HCT116 (cell line): ENCODE data around the gene SFXN3. TPM values are rescaled to one million over a fixed set of nuclear protein-coding genes. Genes with fewer than 3 reads are reported as not detected.
A peak's percentile ranks its signal among the peaks of the same experiment; 100 is the strongest.

Source experiments
- ATAC-seq: fragments of 200-7000 bp; cut with Tn5 transposase; 2 replicates; pipeline ENCODE4 v1.9.1; 2020; ENCODE audit warnings: mild to moderate bottlenecking, moderate library complexity
- BruUV-seq: library from RNA; stranded (reverse); fragments of 400-500 nt; replicated peaks from 2 replicates; lab custom pipeline; 2021; lab: Mats Ljungman, UMichigan
- CTCF ChIA-PET: fragments of 300-600 bp; sonication (Branson Sonifier 250); formaldehyde crosslinking; loops from one replicate; lab custom pipeline; 2021; ENCODE audit warnings: antibody characterized with exemption; lab: Charles Lee
- POLR2A ChIA-PET: fragments of 300-600, 350-600 bp; sonication (Branson Sonifier 250); formaldehyde crosslinking; loops from one replicate; lab custom pipeline; 2021; ENCODE audit warnings: antibody characterized with exemption; lab: Charles Lee
- RAD21 ChIA-PET, 2 experiments: fragments of 300-600 bp; sonication (Branson Sonifier 250); formaldehyde crosslinking; loops; one replicate each; lab custom pipeline; 2023; ENCODE audit warnings: low total read pairs in 2 of 2; ENCODE audit not compliant: uncharacterized antibody in 2 of 2, unreplicated experiment in 2 of 2, low non-redundant PET in 1 of 2; lab: Charles Lee
- DNase-seq: peaks from one replicate; pipeline ENCODE4 v3.0.0-alpha.2; 2010; ENCODE audit warnings: low read depth, low spot score
- H2AFZ ChIP-seq: fragments of 200-600 bp; shearing (Covaris generic), sonication (generic); 2 replicates; pipeline ENCODE4 v1.6.1; 2017; ENCODE audit warnings: low read depth, mixed run types, mixed read lengths, antibody characterized with exemption, low read length; ENCODE audit not compliant: poor library complexity, severe bottlenecking
- H3K27ac ChIP-seq: 2 replicates; pipeline ENCODE4 v1.5.1; 2012; ENCODE audit warnings: low read depth, low read length
- H3K27me3 ChIP-seq: fragments of 200-600 bp; sonication (generic); 2 replicates; pipeline ENCODE4 v1.6.1; 2016; ENCODE audit warnings: mixed run types, low read length, mixed read lengths; ENCODE audit not compliant: insufficient read depth
- H3K36me3 ChIP-seq, 2 experiments: fragments of 200-500 bp in 1 of 2; fragments of 200-600 bp in 1 of 2; sonication (Bioruptor generic) in 1 of 2; sonication (generic) in 1 of 2; 2 replicates each; pipeline versions ENCODE4 v1.5.1 to v1.6.1; 2014 to 2016; ENCODE audit warnings: low read length in 2 of 2, inconsistent platforms in 1 of 2, mixed read lengths in 1 of 2, mixed run types in 1 of 2; ENCODE audit not compliant: insufficient read depth in 2 of 2, control insufficient read depth in 1 of 2
- H3K4me1 ChIP-seq, 2 experiments: fragments of 200-600 bp in 1 of 2; sonication (generic) in 1 of 2; 2 replicates each; pipeline versions ENCODE4 v1.5.1 to v1.6.1; 2012 to 2017; ENCODE audit warnings: low read length in 2 of 2, inconsistent platforms in 1 of 2, mild to moderate bottlenecking in 1 of 2, mixed read lengths in 1 of 2, mixed run types in 1 of 2, moderate library complexity in 1 of 2; ENCODE audit not compliant: insufficient read depth in 2 of 2, control insufficient read depth in 1 of 2
- H3K4me2 ChIP-seq: fragments of 200-600 bp; sonication (generic); 2 replicates; pipeline ENCODE4 v1.6.1; 2017; ENCODE audit warnings: mixed run types, low read length, mixed read lengths
- H3K4me3 ChIP-seq, 2 experiments: fragments of 200-600 bp in 1 of 2; sonication (generic) in 1 of 2; replicated peaks in 1 of 2; 2 replicates each; pipeline ENCODE4 v1.5.1; 2011 to 2016; ENCODE audit warnings: low read length in 2 of 2, control low read depth in 1 of 2, low read depth in 1 of 2, mild to moderate bottlenecking in 1 of 2, mixed read lengths in 1 of 2, mixed run types in 1 of 2
- H3K79me2 ChIP-seq: fragments of 200-600 bp; sonication (generic); 2 replicates; pipeline ENCODE4 v1.6.1; 2017; ENCODE audit warnings: mild to moderate bottlenecking, mixed run types, low read length, moderate library complexity, mixed read lengths; ENCODE audit not compliant: insufficient read depth
- H3K9ac ChIP-seq: fragments of 200-600 bp; sonication (generic); 2 replicates; pipeline ENCODE4 v1.6.1; 2016; ENCODE audit warnings: low read length, mixed read lengths
- H3K9me2 ChIP-seq: fragments of 200-600 bp; sonication (generic), shearing (Covaris generic); 2 replicates; pipeline ENCODE4 v1.6.1; 2017; ENCODE audit warnings: mixed run types, mild to moderate bottlenecking, moderate library complexity; ENCODE audit not compliant: insufficient read depth
- H3K9me3 ChIP-seq, 2 experiments: fragments of 200-500 bp in 1 of 2; fragments of 200-600 bp in 1 of 2; sonication (Bioruptor generic) in 1 of 2; sonication (generic) in 1 of 2; 2 replicates each; pipeline ENCODE4 v1.6.1; 2014 to 2017; ENCODE audit warnings: low read length in 2 of 2, mixed read lengths in 2 of 2, inconsistent platforms in 1 of 2, low read depth in 1 of 2, mild to moderate bottlenecking in 1 of 2, mixed run types in 1 of 2, moderate library complexity in 1 of 2; ENCODE audit not compliant: control insufficient read depth in 1 of 2, insufficient read depth in 1 of 2
- H4K20me1 ChIP-seq: fragments of 200-600 bp; sonication (generic), shearing (Covaris generic); 2 replicates; pipeline ENCODE4 v1.6.1; 2017; ENCODE audit warnings: mixed run types, mild to moderate bottlenecking, moderate library complexity; ENCODE audit not compliant: insufficient read depth
- EGR1 ChIP-seq: IDR thresholded peaks from 2 replicates; pipeline ENCODE4 v1.6.1; 2012; ENCODE audit warnings: low read depth
- FOSL1 ChIP-seq: IDR thresholded peaks from 2 replicates; pipeline ENCODE4 v1.6.1; 2012; ENCODE audit warnings: low read depth
- POLR2A ChIP-seq: IDR thresholded peaks from 2 replicates; pipeline ENCODE4 v1.7.0; 2011; ENCODE audit warnings: borderline replicate concordance; ENCODE audit not compliant: insufficient read depth, insufficient read length; ENCODE audit errors: extremely low read depth
- POLR2AphosphoS5 ChIP-seq: IDR thresholded peaks from 2 replicates; pipeline ENCODE4 v1.6.1; 2011; ENCODE audit warnings: mild to moderate bottlenecking, low read depth, low read length, moderate library complexity
- YY1 ChIP-seq: IDR thresholded peaks from 2 replicates; pipeline ENCODE4 v1.6.1; 2011; ENCODE audit warnings: low read length, low read depth, moderate library complexity, mild to moderate bottlenecking; ENCODE audit not compliant: insufficient replicate concordance; ENCODE audit errors: extremely low read depth
- ZFX ChIP-seq: fragments of 450-650 bp; IDR thresholded peaks from 2 replicates; pipeline ENCODE4 v1.6.1; 2017
- intact Hi-C: fragments of 100-400 bp; cut with micrococcal nuclease; formaldehyde crosslinking; loops from 2 replicates; pipeline ENCODE4 v1.10.0; 2022
- total RNA-seq: library from RNA; stranded (reverse); gene quantifications from one replicate; pipeline ENCODE4 v1.2.1, GENCODE V29; 2021; ENCODE audit not compliant: unreplicated experiment
- TF ChIP-seq, protein P1 (sequence below): IDR thresholded peaks from 2 replicates; pipeline ENCODE4 v1.6.1; 2011; ENCODE audit warnings: mild to moderate bottlenecking, low read length, moderate library complexity; ENCODE audit not compliant: insufficient replicate concordance; ENCODE audit errors: extremely low read depth
- TF ChIP-seq, protein P2 (sequence below): IDR thresholded peaks from 2 replicates; pipeline ENCODE4 v1.6.1; 2012; ENCODE audit warnings: low read depth

Gene SFXN3
- total RNA-seq, 1 experiment from 2014 or later = 52.5 TPM

DNA sequence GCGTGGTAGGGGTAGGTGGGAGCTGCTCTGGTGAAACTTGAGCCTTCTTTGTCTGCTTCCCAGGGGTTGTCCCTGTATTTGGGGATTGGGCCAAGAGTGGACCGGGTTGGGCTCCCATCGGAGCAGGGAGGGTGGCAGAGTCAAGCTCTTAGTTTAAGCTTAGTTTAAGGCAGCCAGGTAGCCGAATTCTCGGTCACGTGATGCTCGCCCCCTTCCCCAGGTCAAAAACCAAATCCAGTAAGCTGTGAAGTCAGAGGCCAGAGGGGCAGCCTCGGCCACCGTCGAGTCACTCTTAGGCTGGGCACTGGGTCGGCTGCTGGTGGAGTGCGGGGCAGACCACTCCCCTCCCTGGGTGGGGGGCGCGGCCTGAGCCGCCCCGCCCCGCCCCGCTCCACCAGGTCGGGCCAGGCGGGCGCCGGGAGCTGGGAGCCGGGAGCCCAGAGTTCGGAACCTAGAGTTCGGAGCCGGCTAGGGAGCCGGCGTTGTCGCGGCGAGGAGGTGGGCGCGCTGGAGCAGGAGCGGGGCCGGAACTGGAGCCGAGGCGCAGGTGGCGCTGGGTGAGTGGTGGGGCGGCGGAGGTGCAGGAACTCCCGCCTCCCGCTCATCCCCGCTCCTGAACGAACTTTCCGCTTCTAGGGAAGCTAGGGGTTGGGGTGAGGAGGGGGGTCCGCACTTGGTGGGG lies 34.2 kb upstream of the SFXN3 start:
- peak; percentile 25 for TF ChIP-seq POLR2A
- TF ChIP-seq EGR1 = no peak
- peak; percentile 24; the same call in 1 of the 2 replicates for TF ChIP-seq POLR2AphosphoS5
- ChIA-PET RAD21 (interaction anchor here (1.3 to 2.4 kb wide), 3 partner anchors 15 to 17 kb away, joined by 4 to 10 read pairs (median 5); no protein-coding TSS in a partner anchor), POLR2A (interaction anchor here (0.6 to 1.4 kb wide), 8 partner anchors 8 to 34 kb away, joined by 3 to 6 read pairs (median 3); partner anchors contain the start of genes PDZD7 and SFXN3), CTCF (interaction anchor here (1.0 to 8.3 kb wide), 13 partner anchors 10 to 843 kb away, joined by 3 to 118 read pairs (median 6); partner anchors contain the start of genes MRPL43, PDZD7, SFXN3 and TWNK)
- intact Hi-C loops = no loop called here
- Histone ChIP-seq H3K36me3 (peaks cover 5 to 22% of the 10 kb centered on the region in 2 experiments; a peak in 3 of 4 replicates), H4K20me1 (no peaks in the 10 kb centered on the region), H3K79me2 (peaks cover 31% of the 10 kb centered on the region), H3K4me1 (peaks cover 21 to 62% of the 10 kb centered on the region in 2 experiments), H3K4me3 (peak overlapping the region; percentile 88 to 92), H3K9ac (peak overlapping the region; percentile 94), H3K9me2 (no peaks in the 10 kb centered on the region), H3K9me3 (no peaks in the 10 kb centered on the region), H3K4me2 (peak overlapping the region; percentile 98), H2AFZ (no peak overlapping the region), H3K27me3 (no peaks in the 10 kb centered on the region), H3K27ac (peak overlapping the region; percentile 87)
- DNase-seq = no peak
- ATAC-seq = peak; percentile 46
- BruUV-seq = no TSS peak

DNA sequence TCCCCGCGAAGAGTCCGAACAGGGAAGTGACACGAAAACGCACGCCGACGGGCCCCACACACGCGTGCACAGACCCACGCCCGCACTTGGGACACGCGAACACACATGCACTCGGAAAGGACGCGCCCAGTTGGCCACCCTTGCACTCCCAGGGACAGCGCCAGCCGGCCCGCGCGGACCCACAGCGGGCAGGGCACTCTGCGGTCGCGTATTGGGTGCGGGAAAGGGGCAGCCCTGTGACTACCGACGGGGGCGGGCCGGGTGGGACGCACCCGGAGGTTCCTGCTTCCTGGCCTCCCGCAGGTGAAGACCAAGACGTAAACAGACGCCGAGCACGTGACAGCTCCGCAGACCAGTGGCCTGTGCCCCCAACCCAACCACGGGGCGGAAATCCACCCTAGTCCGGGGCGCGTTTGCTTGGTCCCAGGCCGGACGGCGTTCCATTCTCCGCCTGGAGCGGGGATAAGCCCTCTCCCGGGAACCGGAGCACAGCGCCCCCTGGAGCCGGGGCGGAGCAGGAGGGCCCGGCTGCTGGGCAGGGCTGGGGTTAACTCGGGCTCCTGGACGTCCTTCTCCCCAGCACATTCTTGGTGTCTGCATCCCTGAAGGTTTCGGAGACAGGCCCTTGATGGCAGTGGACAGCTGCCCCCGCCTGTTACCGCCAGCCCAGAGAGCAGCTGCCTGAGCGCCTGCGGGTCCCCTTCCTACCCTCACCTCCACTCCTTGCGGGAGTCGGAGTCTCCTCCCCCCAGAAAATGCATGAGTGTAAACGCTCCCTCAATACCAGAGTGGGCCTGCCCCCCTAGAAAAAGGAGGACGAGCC lies 33.5 kb upstream of the SFXN3 start:
- no peaks in the 10 kb centered on the region for H3K9me3 ChIP-seq
- H3K27ac ChIP-seq = peak overlapping the region; percentile 87
- ChIA-PET RAD21 (interaction anchor here (0.6 to 2.4 kb wide), 6 partner anchors 12 to 60 kb away, joined by 3 to 10 read pairs (median 4); no protein-coding TSS in a partner anchor), CTCF (interaction anchor here (0.7 to 8.3 kb wide), 20 partner anchors 9 to 842 kb away, joined by 3 to 118 read pairs (median 4); partner anchors contain the start of genes MRPL43, PDZD7, SFXN3 and TWNK), POLR2A (interaction anchor here (0.6 to 1.4 kb wide), 10 partner anchors 9 to 651 kb away, joined by 3 to 9 read pairs (median 5); partner anchors contain the start of genes MRPL43, PDZD7, SCD and SFXN3)
- H3K79me2 ChIP-seq = peaks cover 39% of the 10 kb centered on the region
- DNase-seq = peak; percentile 76
- peak overlapping the region; percentile 94 for H3K9ac ChIP-seq
- peaks cover 21 to 62% of the 10 kb centered on the region in 2 experiments for H3K4me1 ChIP-seq
- no peaks in the 10 kb centered on the region for H3K9me2 ChIP-seq
- H4K20me1 ChIP-seq = no peaks in the 10 kb centered on the region
- no peak overlapping the region for H2AFZ ChIP-seq
- H3K36me3 ChIP-seq = peaks cover 6 to 22% of the 10 kb centered on the region in 2 experiments; a peak in 2 of 4 replicates
- H3K4me2 ChIP-seq = peak overlapping the region; percentile 98
- BruUV-seq = no TSS peak
- peak; percentile 59 for ATAC-seq
- H3K27me3 ChIP-seq = no peaks in the 10 kb centered on the region
- peak overlapping the region; percentile 88 to 92 for H3K4me3 ChIP-seq
- intact Hi-C loops = no loop called here
- TF ChIP-seq POLR2AphosphoS5 (peak; percentile 81), FOSL1 (no peak), YY1 (peak; percentile 71), POLR2A (peak; percentile 16), ZFX (peak; percentile 88)
- TF ChIP-seq, protein P1, sequence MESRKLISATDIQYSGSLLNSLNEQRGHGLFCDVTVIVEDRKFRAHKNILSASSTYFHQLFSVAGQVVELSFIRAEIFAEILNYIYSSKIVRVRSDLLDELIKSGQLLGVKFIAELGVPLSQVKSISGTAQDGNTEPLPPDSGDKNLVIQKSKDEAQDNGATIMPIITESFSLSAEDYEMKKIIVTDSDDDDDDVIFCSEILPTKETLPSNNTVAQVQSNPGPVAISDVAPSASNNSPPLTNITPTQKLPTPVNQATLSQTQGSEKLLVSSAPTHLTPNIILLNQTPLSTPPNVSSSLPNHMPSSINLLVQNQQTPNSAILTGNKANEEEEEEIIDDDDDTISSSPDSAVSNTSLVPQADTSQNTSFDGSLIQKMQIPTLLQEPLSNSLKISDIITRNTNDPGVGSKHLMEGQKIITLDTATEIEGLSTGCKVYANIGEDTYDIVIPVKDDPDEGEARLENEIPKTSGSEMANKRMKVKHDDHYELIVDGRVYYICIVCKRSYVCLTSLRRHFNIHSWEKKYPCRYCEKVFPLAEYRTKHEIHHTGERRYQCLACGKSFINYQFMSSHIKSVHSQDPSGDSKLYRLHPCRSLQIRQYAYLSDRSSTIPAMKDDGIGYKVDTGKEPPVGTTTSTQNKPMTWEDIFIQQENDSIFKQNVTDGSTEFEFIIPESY = peak; percentile 12
- TF ChIP-seq, protein P2, sequence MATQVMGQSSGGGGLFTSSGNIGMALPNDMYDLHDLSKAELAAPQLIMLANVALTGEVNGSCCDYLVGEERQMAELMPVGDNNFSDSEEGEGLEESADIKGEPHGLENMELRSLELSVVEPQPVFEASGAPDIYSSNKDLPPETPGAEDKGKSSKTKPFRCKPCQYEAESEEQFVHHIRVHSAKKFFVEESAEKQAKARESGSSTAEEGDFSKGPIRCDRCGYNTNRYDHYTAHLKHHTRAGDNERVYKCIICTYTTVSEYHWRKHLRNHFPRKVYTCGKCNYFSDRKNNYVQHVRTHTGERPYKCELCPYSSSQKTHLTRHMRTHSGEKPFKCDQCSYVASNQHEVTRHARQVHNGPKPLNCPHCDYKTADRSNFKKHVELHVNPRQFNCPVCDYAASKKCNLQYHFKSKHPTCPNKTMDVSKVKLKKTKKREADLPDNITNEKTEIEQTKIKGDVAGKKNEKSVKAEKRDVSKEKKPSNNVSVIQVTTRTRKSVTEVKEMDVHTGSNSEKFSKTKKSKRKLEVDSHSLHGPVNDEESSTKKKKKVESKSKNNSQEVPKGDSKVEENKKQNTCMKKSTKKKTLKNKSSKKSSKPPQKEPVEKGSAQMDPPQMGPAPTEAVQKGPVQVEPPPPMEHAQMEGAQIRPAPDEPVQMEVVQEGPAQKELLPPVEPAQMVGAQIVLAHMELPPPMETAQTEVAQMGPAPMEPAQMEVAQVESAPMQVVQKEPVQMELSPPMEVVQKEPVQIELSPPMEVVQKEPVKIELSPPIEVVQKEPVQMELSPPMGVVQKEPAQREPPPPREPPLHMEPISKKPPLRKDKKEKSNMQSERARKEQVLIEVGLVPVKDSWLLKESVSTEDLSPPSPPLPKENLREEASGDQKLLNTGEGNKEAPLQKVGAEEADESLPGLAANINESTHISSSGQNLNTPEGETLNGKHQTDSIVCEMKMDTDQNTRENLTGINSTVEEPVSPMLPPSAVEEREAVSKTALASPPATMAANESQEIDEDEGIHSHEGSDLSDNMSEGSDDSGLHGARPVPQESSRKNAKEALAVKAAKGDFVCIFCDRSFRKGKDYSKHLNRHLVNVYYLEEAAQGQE = no peak
